Measurements from ENCODE around the gene MTHFD1L. TPM values are rescaled to one million over a fixed set of nuclear protein-coding genes. Genes with fewer than 3 reads are reported as not detected.

Gene MTHFD1L
- total and polyA plus RNA-seq, 9 of the 15 experiments (the other 6 are each of a cell fraction or from before 2014, with no cell fraction given): 20.9 to 128 (median 61.0) TPM

GRCh38 chr6:151087861-151088598 lies 222.5 kb downstream of the MTHFD1L start (continued):
- no peak for TF ChIP-seq TRIM25 (IDR thresholded peaks at IDR 0.05; ENCODE audit: borderline replicate concordance)
- no peak for TF ChIP-seq RREB1 (CRISPR knock-in tag; IDR thresholded peaks at IDR 0.05)
- no peak for TF ChIP-seq STAG1 (CRISPR knock-in tag; IDR thresholded peaks at IDR 0.05; ENCODE audit: borderline replicate concordance)
- TF ChIP-seq NFE2L1 (tag; IDR thresholded peaks at IDR 0.05; ENCODE audit: borderline replicate concordance, low read depth): no peak
- TF ChIP-seq NR0B1 (IDR thresholded peaks at IDR 0.05; ENCODE audit: partially characterized antibody): no peak
- TF ChIP-seq COPS2 (conservative IDR thresholded peaks at IDR 0.05): no peak
- TF ChIP-seq ZNF12 (CRISPR knock-in tag; IDR thresholded peaks at IDR 0.05): no peak
- no peak for TF ChIP-seq DIDO1 (tag; IDR thresholded peaks at IDR 0.05; ENCODE audit: low read depth)
- TF ChIP-seq HNRNPUL1 (IDR thresholded peaks at IDR 0.05; ENCODE audit: low read length): no peak
- TF ChIP-seq ZBTB26 (CRISPR knock-in tag; IDR thresholded peaks at IDR 0.05): no peak
- no peak for TF ChIP-seq ZSCAN29 (IDR thresholded peaks at IDR 0.05)
- TF ChIP-seq NR2F6 (CRISPR knock-in tag; IDR thresholded peaks at IDR 0.05): peak; percentile 65; the same call in 1 of the 2 replicates
- no peak for TF ChIP-seq ILF3 (IDR thresholded peaks at IDR 0.05; ENCODE audit: borderline replicate concordance)
- no peak for TF ChIP-seq ZNF140 (CRISPR knock-in tag; IDR thresholded peaks at IDR 0.05)
- TF ChIP-seq POLR2A (conservative IDR thresholded peaks at IDR 0.05): no peak
- no peak for TF ChIP-seq E2F3 (CRISPR knock-in tag; IDR thresholded peaks at IDR 0.05)
- no peak for TF ChIP-seq NONO (IDR thresholded peaks at IDR 0.05; ENCODE audit: low read depth in 2 of 2, low read length in 1 of 2)

Data from K562 (cell line).